Heart left ventricle (tissue), 13 donors: ENCODE measurements around the gene TXNDC15.

Experiments
- POLR2A ChIP-seq, 2 donors: fragments of 450-650 bp; IDR thresholded peaks; one replicate each; pipeline ENCODE4 v1.6.1; 2017; ENCODE audit warnings: antibody characterized with exemption in 2 of 2, mild to moderate bottlenecking in 2 of 2, moderate library complexity in 2 of 2
- TF ChIP-seq, protein P1 (sequence below), 12 donors: fragments of 200-600 bp; sonication (generic) in 4 of 12; IDR thresholded peaks; one replicate each; pipeline versions ENCODE4 v1.5.0 to v1.8.0; 2018 to 2022; ENCODE audit warnings: antibody characterized with exemption in 12 of 12, mild to moderate bottlenecking in 5 of 12
- donor health status: ischemic (EF 13 %, LVEDD 7.1; RV severe dilation, severe dysfunction).
- donor health status: DM: no; HTN: yes; CAD: no.
- donor health status: DM: no; HTN: no; CAD: no.
- donor health status: ischemic (EF 25% LVEDD 6.9; RV normal size, moderate dysfunction).
- donor health status: ischemic (EF 25% LVEDD 5.7; RV mildly dilated, moderate dysfunction).
- donor health status: ischemic (EF 35%, LVEDD 5.7; RV mildly dilated, moderate dysfunction).
- donor health status: nonischemic (EF 11% LVEDD 7.7; RV severe dilation, severe dysfunction).
- donor health status: DM: yes; HTN: yes; CAD: no.
- donor health status: PGD.
- donor health status: ischemic (EF 29% LVEDD 5.4; RV normal size, mild dysfunction).
- donor health status: nonischemic (EF 23%, LVEDD 6.1; RV moderate dilation, normal function).

DNA sequence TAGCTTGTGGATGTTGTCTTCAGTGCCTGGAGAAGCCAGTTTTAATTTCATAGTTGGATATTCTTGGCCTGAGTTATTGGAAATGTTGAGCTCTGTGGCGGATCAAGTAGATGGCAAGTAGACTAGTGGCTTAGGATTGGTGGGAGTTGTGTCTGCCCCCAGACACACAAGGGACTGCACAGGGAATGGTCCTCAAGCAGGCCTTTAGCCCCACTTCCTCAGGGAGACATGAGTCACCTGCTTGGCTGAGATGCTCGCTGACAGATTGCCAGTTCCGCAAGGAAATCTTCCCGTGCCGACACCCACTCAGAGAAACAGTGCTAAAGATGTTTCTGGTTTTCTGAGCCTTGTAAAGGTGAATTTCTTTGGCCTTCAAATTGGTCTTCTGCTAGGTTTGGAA lies 74.7 kb downstream of the TXNDC15 start:
- TF ChIP-seq, protein P1, sequence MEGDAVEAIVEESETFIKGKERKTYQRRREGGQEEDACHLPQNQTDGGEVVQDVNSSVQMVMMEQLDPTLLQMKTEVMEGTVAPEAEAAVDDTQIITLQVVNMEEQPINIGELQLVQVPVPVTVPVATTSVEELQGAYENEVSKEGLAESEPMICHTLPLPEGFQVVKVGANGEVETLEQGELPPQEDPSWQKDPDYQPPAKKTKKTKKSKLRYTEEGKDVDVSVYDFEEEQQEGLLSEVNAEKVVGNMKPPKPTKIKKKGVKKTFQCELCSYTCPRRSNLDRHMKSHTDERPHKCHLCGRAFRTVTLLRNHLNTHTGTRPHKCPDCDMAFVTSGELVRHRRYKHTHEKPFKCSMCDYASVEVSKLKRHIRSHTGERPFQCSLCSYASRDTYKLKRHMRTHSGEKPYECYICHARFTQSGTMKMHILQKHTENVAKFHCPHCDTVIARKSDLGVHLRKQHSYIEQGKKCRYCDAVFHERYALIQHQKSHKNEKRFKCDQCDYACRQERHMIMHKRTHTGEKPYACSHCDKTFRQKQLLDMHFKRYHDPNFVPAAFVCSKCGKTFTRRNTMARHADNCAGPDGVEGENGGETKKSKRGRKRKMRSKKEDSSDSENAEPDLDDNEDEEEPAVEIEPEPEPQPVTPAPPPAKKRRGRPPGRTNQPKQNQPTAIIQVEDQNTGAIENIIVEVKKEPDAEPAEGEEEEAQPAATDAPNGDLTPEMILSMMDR (IDR thresholded peaks at IDR 0.05): no peak
- TF ChIP-seq POLR2A (IDR thresholded peaks at IDR 0.05): no peak
